Activated CD4-positive, alpha-beta T cell treated with anti-CD3 and anti-CD28 coated beads for 36 hours (primary cell): ENCODE measurements around the gene C13orf46. TPM values are rescaled to one million over a fixed set of nuclear protein-coding genes. Genes with fewer than 3 reads are reported as not detected.
A peak's percentile ranks its signal among the peaks of the same experiment; 100 is the strongest.

ENCODE experiments used
- ATAC-seq: fragments of 200-7000 bp; cut with Tn5 transposase; one replicate; pipeline ENCODE4 v1.10.0; 2021; ENCODE audit warnings: mild to moderate bottlenecking, moderate library complexity
- CTCF ChIA-PET: fragments of 350-600 bp; sonication (Branson Sonifier 250); formaldehyde crosslinking; loops from one replicate; lab custom pipeline; 2021; ENCODE audit warnings: antibody characterized with exemption; lab: Charles Lee
- POLR2A ChIA-PET: fragments of 350-600 bp; sonication (Branson Sonifier 250); formaldehyde crosslinking; loops from one replicate; lab custom pipeline; 2021; ENCODE audit warnings: antibody characterized with exemption, inconsistent platforms; lab: Charles Lee
- DNase-seq: peaks from one replicate; pipeline ENCODE4 v3.0.0-alpha.2; 2020
- H3K27ac Mint-ChIP-seq: one replicate; pipeline ENCODE4 v1.8.0; 2021; ENCODE audit warnings: mixed read lengths
- H3K27me3 Mint-ChIP-seq: one replicate; pipeline ENCODE4 v1.8.0; 2021; ENCODE audit warnings: mixed read lengths
- H3K36me3 Mint-ChIP-seq: one replicate; pipeline ENCODE4 v1.8.0; 2021; ENCODE audit warnings: low read depth, mixed read lengths
- H3K4me1 Mint-ChIP-seq: one replicate; pipeline ENCODE4 v1.8.0; 2021; ENCODE audit warnings: mixed read lengths
- H3K4me3 Mint-ChIP-seq: one replicate; pipeline ENCODE4 v1.8.0; 2021; ENCODE audit warnings: mild to moderate bottlenecking, moderate library complexity, mixed read lengths
- H3K9me3 Mint-ChIP-seq: one replicate; pipeline ENCODE4 v1.8.0; 2021; ENCODE audit warnings: low read depth, mixed read lengths
- intact Hi-C, 2 experiments: fragments of 100-400 bp; cut with DNase I in 1 of 2; cut with micrococcal nuclease in 1 of 2; formaldehyde crosslinking; loops; one replicate each; pipeline versions ENCODE4 v1.14.2 to v1.15.1; 2022 to 2024; cut with DNase I, micrococcal nuclease
- total RNA-seq, 2 experiments: library from RNA; stranded (reverse); gene quantifications; one replicate each; pipeline ENCODE4 v1.2.3, GENCODE V29; 2021

The C13orf46 gene
- total RNA-seq, 2 experiments from 2014 or later, result 1.6 to 2.2 TPM

DNA sequence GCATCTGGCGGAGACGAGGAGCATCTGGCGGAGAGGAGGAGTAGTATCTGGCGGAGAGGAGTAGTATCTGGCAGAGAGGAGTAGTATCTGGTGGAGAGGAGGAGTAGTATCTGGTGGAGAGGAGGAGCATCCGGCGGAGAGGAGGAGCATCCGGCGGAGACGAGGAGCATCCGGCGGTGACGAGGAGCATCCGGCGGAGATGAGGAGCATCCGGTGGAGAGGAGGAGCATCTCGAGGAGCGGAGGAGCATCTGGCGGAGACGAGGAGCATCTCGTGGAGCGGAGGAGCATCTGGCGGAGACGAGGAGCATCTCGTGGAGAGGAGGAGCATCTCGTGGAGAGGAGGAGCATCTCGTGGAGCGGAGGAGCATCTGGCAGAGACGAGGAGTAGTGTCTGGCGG is 18.6 kb downstream of the C13orf46 start:
- H3K4me1 Mint-ChIP-seq, result peaks cover 9% of the 10 kb centered on the region
- peaks cover 33% of the 10 kb centered on the region for H3K36me3 Mint-ChIP-seq
- DNase-seq, result no peak
- ChIA-PET CTCF (no interaction called here), POLR2A (no interaction called here)
- H3K27ac Mint-ChIP-seq, result no peak overlapping the region
- intact Hi-C loops, result no loop called here
- no peak overlapping the region for H3K4me3 Mint-ChIP-seq
- ATAC-seq, result no peak
- no peaks in the 10 kb centered on the region for H3K27me3 Mint-ChIP-seq
- H3K9me3 Mint-ChIP-seq, result peaks cover 9% of the 10 kb centered on the region

DNA sequence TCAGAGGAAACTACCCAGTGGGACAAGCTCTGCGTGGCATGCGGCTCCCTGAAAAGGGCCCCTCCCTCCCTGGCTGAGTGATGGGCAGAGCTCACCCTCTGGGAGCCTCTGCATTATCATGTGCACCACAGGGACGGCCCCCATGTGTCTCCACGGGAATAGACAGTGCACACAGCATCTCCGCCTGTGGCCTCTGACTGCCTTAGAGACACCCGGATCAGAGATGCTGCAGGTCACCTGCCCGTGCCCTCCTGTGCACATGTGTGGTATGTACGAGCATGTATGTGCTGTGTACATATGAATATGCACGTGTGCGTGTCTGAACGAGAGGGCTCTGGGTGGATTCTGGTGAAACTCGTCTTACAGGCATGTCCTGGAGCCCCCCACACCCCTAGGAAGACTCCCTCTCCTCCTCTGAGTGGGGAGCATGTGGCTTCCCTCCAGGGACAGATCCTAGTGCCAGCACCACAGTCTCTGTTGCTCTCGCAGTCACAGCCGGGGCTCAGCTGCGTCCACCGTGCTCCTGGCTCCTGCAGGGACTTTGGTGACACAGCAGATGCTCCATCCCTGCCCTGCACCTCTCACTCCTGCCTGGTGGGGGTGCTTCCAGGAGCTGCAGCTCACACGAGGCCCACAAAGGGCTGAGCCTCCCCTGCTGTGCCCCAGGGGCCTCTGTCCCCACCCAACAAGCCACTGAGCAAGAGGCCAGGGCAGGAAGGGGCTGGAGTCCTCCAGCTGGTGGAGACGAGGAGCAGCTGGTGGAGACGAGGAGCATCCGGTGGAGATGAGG is 19.6 kb downstream of the C13orf46 start:
- DNase-seq, result no peak
- ATAC-seq, result no peak
- Mint-ChIP-seq H3K27ac (no peak overlapping the region), H3K9me3 (peaks cover 3% of the 10 kb centered on the region), H3K4me3 (no peak overlapping the region), H3K4me1 (peaks cover 8% of the 10 kb centered on the region), H3K27me3 (no peaks in the 10 kb centered on the region), H3K36me3 (peaks cover 26% of the 10 kb centered on the region)
- intact Hi-C loops, result no loop called here
- CTCF ChIA-PET, result interaction anchor here (0.6 to 0.8 kb wide), 2 partner anchors 11 to 321 kb away, joined by 3 read pairs; no protein-coding TSS in a partner anchor
- POLR2A ChIA-PET, result no interaction called here

DNA sequence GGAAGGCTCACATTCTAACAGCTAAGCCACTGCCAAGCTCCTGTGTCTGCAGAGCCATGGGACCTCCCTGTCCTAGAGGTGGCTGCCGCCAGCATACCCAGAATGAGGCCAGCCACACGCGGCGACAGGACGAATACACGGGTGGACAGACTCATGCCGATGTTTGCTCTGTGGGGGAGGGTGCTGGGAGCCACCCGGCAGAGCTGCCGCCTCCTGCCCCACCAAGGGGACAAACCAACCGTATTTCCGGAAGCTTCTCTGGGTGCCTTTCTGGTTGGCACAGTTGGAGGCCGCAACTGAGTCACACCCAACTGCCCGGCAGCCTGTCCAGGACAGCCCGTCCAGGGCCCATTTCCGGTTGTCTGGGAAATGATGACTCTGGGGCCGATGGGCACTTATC is 20.3 kb downstream of the C13orf46 start:
- CTCF ChIA-PET, result interaction anchor here (0.8 kb wide), 1 partner anchor 10 kb away, joined by 3 read pairs; no protein-coding TSS in a partner anchor
- H3K36me3 Mint-ChIP-seq, result peaks cover 22% of the 10 kb centered on the region
- POLR2A ChIA-PET, result no interaction called here

DNA sequence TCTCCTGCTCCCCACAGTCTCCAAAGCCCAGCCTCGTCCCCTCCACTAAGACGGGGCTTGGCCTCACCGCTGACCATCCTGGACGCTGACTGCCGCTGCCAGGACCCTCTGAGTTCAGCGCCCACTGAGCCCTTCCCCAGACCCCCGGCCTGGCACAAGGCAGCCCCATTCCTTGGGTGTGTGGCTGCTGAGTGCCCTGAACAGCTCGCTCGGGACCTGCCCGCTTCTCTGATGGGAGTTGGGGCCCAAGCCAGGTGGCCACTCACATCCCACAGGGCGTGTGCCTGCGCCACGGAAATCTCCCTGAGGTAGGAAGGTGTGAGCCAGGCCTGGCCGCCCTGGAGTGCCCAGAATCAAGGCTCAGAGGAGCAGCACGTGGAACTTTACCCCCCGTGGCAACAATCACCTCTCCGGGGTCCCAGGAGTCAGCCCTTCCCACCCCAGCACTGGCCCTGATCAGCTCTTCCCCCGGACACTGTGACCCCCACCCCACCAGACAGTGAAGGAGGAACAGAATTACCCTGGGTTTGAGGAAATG is 20.8 kb downstream of the C13orf46 start:
- peaks cover 22% of the 10 kb centered on the region for H3K36me3 Mint-ChIP-seq
- H3K9me3 Mint-ChIP-seq, result no peaks in the 10 kb centered on the region
- H3K4me1 Mint-ChIP-seq, result peaks cover 6% of the 10 kb centered on the region
- no peak for ATAC-seq
- DNase-seq, result no peak
- H3K27ac Mint-ChIP-seq, result no peak overlapping the region
- no peak overlapping the region for H3K4me3 Mint-ChIP-seq
- no peaks in the 10 kb centered on the region for H3K27me3 Mint-ChIP-seq
- ChIA-PET CTCF (interaction anchor here (0.8 kb wide), 1 partner anchor 10 kb away, joined by 3 read pairs; no protein-coding TSS in a partner anchor), POLR2A (no interaction called here)
- intact Hi-C loops, result no loop called here

More for the DNA sequence above, 20.3 kb downstream of the C13orf46 start:
- Mint-ChIP-seq H3K27me3 (no peaks in the 10 kb centered on the region), H3K9me3 (no peaks in the 10 kb centered on the region), H3K4me3 (no peak overlapping the region), H3K4me1 (peaks cover 6% of the 10 kb centered on the region), H3K27ac (no peak overlapping the region)
- DNase-seq (no peak), ATAC-seq (no peak)
- intact Hi-C loops, result no loop called here

DNA sequence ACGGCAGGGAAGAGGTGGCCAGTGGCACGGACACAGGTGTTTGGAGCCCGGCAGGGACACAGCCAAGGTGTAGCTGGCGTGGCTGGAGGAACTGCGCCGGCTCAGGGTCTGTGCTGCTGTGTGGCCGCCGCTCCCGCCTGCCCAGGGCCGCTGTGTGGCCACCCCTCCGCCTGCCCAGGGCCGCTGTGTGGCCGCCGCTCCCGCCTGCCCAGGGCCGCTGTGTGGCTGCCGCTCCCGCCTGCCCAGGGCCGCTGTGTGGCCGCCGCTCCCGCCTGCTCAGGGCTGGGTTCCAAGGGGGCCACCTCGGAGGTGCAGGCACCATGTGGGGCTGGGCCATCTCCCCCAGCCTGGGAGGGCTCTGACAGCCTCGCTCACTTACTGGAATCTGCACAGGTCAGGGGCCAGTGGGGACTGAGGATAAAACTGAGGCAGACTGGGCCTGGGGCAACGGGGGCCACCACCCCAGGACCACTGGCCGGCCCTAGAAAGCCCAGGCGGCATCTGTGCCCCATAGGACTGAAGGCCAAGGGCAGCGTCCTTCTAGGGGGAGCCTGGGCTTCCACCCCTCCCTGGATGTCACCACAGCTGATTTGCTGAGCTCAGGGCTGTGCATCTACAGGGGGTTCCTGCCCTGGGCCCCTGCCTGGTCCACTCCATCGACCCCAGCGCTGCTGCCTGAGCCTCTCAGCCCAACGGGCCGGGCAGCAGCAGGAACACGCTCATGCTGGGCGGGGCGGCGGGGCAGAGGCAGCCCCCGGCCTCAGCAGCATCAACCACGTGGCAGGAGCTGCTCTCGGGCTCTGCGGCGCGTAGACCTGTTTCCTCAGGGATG is 21.5 kb downstream of the C13orf46 start:
- no peak overlapping the region for H3K4me3 Mint-ChIP-seq
- no peaks in the 10 kb centered on the region for H3K27me3 Mint-ChIP-seq
- no peaks in the 10 kb centered on the region for H3K9me3 Mint-ChIP-seq
- ChIA-PET CTCF (interaction anchor here (0.5 kb wide), 1 partner anchor 97 kb away, joined by 3 read pairs; no protein-coding TSS in a partner anchor), POLR2A (interaction anchor here (0.6 kb wide), 1 partner anchor 283 kb away, joined by 3 read pairs; no protein-coding TSS in a partner anchor)
- ATAC-seq (no peak), DNase-seq (no peak)
- intact Hi-C loops, result no loop called here
- peaks cover 6% of the 10 kb centered on the region for H3K4me1 Mint-ChIP-seq
- H3K27ac Mint-ChIP-seq, result no peak overlapping the region
- H3K36me3 Mint-ChIP-seq, result peaks cover 18% of the 10 kb centered on the region

DNA sequence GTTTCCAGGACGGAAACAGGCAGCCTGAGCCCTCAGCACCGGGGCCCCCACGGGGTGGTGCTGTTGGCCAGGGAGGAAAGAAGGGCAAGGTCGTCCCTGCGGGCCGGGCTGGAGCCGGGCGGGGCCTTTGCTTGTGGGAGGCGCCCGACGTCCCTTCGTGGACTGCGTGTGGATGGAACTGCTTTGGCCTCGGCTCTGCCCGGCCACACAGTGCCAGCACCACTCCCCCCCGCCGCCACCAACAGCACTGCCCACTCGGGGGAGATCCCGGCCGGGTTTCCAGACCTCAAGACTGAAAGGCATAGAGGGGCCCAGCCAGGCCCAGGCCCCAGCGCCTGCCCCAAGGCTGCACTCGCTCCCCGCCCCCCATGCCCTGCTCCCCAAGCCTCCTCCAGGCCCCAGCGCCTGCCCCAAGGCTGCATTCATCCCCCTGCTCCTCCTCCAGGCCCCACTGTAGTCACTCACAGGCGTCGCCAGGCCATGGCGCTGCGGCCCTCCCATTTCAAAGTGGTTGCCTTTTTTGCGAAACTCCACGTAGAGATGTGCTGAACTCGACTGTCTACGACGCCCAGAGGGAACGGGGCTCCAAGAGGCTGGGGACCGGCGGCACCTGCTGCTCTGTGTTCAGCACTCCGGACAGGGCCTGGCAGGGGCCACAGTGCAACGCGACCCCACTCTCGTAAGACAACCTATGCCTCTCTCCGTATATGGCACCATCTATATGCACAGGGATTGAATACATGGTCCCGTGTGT is 22.5 kb downstream of the C13orf46 start:
- DNase-seq (peak; percentile 83), ATAC-seq (peak; percentile 89)
- ChIA-PET CTCF (interaction anchor here (0.5 to 0.6 kb wide), 2 partner anchors 96 to 184 kb away, joined by 3 read pairs; no protein-coding TSS in a partner anchor), POLR2A (no interaction called here)
- Mint-ChIP-seq H3K4me3 (no peak overlapping the region), H3K27ac (no peak overlapping the region), H3K4me1 (peaks cover 6% of the 10 kb centered on the region), H3K36me3 (peaks cover 16% of the 10 kb centered on the region), H3K9me3 (no peaks in the 10 kb centered on the region), H3K27me3 (no peaks in the 10 kb centered on the region)
- intact Hi-C loops, result loop anchor here (1.0 to 2.0 kb wide), 3 partner anchors 159 to 283 kb away; partner anchors contain the start of gene CDC16 (in 1 of the 2)

DNA sequence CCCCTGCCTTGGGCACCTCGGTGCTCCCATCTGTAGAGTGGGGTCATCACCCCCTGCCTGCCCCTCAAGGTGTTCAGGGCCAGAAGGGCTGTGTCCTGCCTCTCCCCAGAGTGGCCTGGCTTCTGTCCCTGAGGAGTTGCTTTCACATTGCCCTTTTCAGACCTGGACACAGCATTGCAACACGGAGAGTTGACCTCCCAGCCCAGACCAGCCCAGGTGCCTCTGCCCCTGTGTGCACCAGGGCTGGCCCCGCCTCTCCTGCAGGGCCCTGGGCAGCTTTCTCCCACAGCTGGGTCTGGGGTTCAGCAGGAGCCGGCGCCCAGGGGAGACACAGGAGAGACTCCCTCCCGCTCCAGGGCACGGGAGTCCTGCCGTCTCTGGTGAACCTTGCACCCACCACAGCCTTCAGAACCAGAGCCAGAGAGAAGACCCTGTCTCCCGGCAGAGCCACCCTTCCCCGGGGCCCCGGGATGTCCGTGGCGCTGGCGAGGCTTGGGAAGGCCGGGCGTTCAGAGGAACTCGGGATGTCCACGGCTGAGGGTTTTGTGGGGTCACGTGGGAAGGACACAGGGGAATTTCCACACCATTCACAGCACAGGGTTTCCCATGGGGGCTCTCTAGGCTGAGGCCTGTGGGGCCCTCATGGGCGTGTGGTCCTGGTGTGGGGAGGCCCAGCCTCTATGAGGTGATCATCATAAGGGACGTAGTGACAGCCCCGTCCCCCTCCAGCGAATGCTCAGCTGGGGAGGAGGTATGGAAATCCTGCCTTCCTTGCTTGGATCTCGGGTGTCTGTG is 23.2 kb downstream of the C13orf46 start:
- intact Hi-C loops, result loop anchor here (1.0 to 2.0 kb wide), 3 partner anchors 160 to 284 kb away; partner anchors contain the start of gene CDC16 (in 1 of the 2)
- Mint-ChIP-seq H3K27me3 (no peaks in the 10 kb centered on the region), H3K4me1 (peaks cover 6% of the 10 kb centered on the region), H3K36me3 (peaks cover 9% of the 10 kb centered on the region), H3K27ac (no peak overlapping the region), H3K4me3 (no peak overlapping the region), H3K9me3 (no peaks in the 10 kb centered on the region)
- ATAC-seq (peak; percentile 16), DNase-seq (no peak)
- ChIA-PET CTCF (interaction anchor here (0.6 kb wide), 2 partner anchors 185 to 304 kb away, joined by 3 read pairs; no protein-coding TSS in a partner anchor), POLR2A (no interaction called here)

DNA sequence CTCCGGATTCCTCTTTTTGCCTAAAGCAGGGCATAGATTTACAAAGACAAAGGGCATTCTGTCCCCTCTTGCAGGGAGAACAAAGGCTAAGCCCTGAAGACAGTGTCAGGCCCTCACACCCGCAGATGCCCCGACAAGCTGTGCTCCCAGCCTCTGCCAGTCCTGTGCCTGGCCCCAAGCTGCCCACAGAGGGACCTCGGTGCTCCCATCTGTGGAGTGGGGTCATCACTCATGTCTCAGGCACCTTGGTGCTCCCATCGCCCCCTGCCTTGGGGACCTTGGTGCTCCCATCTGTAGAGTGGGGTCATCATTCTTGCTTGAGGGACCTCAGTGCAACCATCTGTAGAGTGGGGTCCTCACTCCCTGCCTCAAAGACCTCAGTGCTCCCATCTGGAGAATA is 24.3 kb downstream of the C13orf46 start:
- CTCF ChIA-PET, result no interaction called here

DNA sequence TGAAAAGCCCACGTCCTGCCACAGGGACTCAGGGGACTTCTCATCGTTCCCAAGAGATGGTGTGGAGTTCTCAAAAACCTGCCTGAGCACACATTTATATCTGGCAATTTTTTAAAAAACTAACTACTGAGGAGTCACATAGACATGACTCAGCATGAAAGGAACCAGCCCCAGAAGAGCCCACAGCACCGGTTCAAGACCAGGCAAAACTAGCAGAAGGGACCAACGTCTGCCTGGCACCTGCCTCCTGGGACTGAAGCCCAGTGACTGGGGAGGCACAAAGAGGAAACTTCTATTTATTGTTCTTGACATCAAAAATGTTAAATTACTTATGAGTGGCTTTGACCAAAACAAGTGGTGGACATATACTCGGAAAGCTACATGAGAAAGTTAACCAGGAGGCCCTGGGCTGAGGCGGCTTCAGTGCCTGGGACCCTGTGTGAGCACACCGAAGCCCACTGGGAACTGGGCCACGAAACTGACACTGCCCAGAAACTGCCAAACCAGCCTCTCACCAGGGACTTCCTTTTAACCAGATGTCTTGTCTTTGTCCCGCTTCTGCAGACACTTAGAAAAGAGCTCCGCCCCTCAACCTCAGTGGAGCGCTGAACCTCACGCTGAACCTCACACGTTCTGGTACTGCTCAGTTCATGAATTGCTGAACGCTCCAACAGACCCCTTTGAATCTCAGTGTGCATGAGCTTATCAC is 25.7 kb downstream of the C13orf46 start:
- Mint-ChIP-seq H3K27me3 (no peaks in the 10 kb centered on the region), H3K4me3 (no peak overlapping the region), H3K36me3 (no peaks in the 10 kb centered on the region), H3K9me3 (no peaks in the 10 kb centered on the region), H3K27ac (peak overlapping the region; percentile 19), H3K4me1 (peaks cover 6% of the 10 kb centered on the region)
- ChIA-PET CTCF (interaction anchor here (1.3 kb wide), 1 partner anchor 274 kb away, joined by 3 read pairs; no protein-coding TSS in a partner anchor), POLR2A (no interaction called here)
- intact Hi-C loops, result no loop called here
- DNase-seq, result no peak
- ATAC-seq, result no peak

More for the DNA sequence above, 24.3 kb downstream of the C13orf46 start:
- intact Hi-C loops, result no loop called here
- DNase-seq (no peak), ATAC-seq (no peak)
- Mint-ChIP-seq H3K36me3 (no peaks in the 10 kb centered on the region), H3K27me3 (no peaks in the 10 kb centered on the region), H3K4me3 (no peak overlapping the region), H3K4me1 (peaks cover 6% of the 10 kb centered on the region), H3K9me3 (no peaks in the 10 kb centered on the region), H3K27ac (no peak overlapping the region)
- POLR2A ChIA-PET, result no interaction called here
